ENCODE measurements around the gene WWOX.

- TF ChIP-seq TAF1 (IDR thresholded peaks at IDR 0.05; ENCODE audit: borderline replicate concordance, insufficient read depth, low read length), result no peak
- no peak for TF ChIP-seq POLR2AphosphoS5 (IDR thresholded peaks at IDR 0.05; ENCODE audit: low read depth, low read length)
These were observed 919.4 kb downstream of the WWOX start for GRCh38 chr16:79018650-79019429.
